NCI-H524 (cell line): ENCODE data around the gene CAND2.
"Not testable (repeated sequence)": the region's sequence is repeated elsewhere in the genome, so short reads cannot be mapped to it uniquely, and the experiment has no call there.

Experiments
- DNase-seq, 2 experiments: peaks; one replicate each; lab custom pipeline; 2025; lab: John Stamatoyannopoulos, UW

Gene CAND2

GRCh38 chr3:12771236-12771635, 25.2 kb upstream of the CAND2 start:
- no peak for DNase-seq

GRCh38 chr3:12772462-12772861, 24.0 kb upstream of the CAND2 start:
- DNase-seq = no peak

- no peak for DNase-seq
Observed at GRCh38 chr3:12773030-12773709, 23.3 kb upstream of the CAND2 start.

- DNase-seq = peak; percentile 31 to 55
Observed at GRCh38 chr3:12773710-12774086, 22.8 kb upstream of the CAND2 start.

GRCh38 chr3:12774619-12775018, 21.9 kb upstream of the CAND2 start:
- no peak for DNase-seq

- DNase-seq = no peak
Observed at GRCh38 chr3:12775226-12775625, 21.3 kb upstream of the CAND2 start.

- not testable (repeated sequence) for DNase-seq
Observed at GRCh38 chr3:12775970-12776369, 20.5 kb upstream of the CAND2 start.

- DNase-seq = no peak
Observed at GRCh38 chr3:12777171-12777570, 19.3 kb upstream of the CAND2 start.

- no peak for DNase-seq
Observed at GRCh38 chr3:12780751-12781150, 15.7 kb upstream of the CAND2 start.

- DNase-seq = no peak
Observed at GRCh38 chr3:12782172-12782815, 14.2 kb upstream of the CAND2 start.

GRCh38 chr3:12785096-12785495, 11.4 kb upstream of the CAND2 start:
- DNase-seq = no peak

GRCh38 chr3:12787346-12787745, 9.1 kb upstream of the CAND2 start:
- not testable (repeated sequence) for DNase-seq

- DNase-seq = not testable (repeated sequence)
Observed at GRCh38 chr3:12787967-12788690, 8.4 kb upstream of the CAND2 start.

GRCh38 chr3:12791430-12791829, 5.0 kb upstream of the CAND2 start:
- no peak for DNase-seq

GRCh38 chr3:12793701-12794100, 2.8 kb upstream of the CAND2 start:
- no peak for DNase-seq

GRCh38 chr3:12797124-12797891, 828 bp downstream of the CAND2 start:
- peak in 1 of 2 experiments; percentile 48 for DNase-seq

GRCh38 chr3:12797892-12798558, 1.5 kb downstream of the CAND2 start:
- no peak for DNase-seq

- no peak for DNase-seq
Observed at GRCh38 chr3:12798559-12799179, 2.2 kb downstream of the CAND2 start.

GRCh38 chr3:12799525-12800440, 3.3 kb downstream of the CAND2 start:
- DNase-seq = no peak

GRCh38 chr3:12803371-12803770, 6.9 kb downstream of the CAND2 start:
- DNase-seq = no peak
